HepG2 (cell line): ENCODE data around the gene CD300H. TPM values are rescaled to one million over a fixed set of nuclear protein-coding genes. Genes with fewer than 3 reads are reported as not detected.

Experiments used
- ATAC-seq: fragments of 200-7000 bp; cut with Tn5 transposase; 3 replicates; pipeline ENCODE4 v1.9.1; 2020; ENCODE audit warnings: mild to moderate bottlenecking, moderate library complexity
- BruUV-seq: library from RNA; stranded (reverse); fragments of 400-500 nt; replicated peaks from 2 replicates; lab custom pipeline; 2021; lab: Mats Ljungman, UMichigan
- CTCF ChIA-PET: fragments of 300-600 bp; formaldehyde crosslinking; extraction: SDS; loops from one replicate; lab custom pipeline; 2021; ENCODE audit warnings: low total read pairs, inconsistent platforms, low intra/inter-chr PET ratio; lab: Yijun Ruan, JAX
- POLR2A ChIA-PET: fragments of 350-600 bp; sonication (Branson Sonifier 250); formaldehyde crosslinking; loops from one replicate; lab custom pipeline; 2020; ENCODE audit warnings: antibody characterized with exemption, inconsistent platforms; lab: Yijun Ruan, JAX
- DNase-seq: peaks from one replicate; pipeline ENCODE4 v3.0.0-alpha.2; 2015; ENCODE audit warnings: low spot score
- FAIRE-seq: peaks from 3 replicates; lab custom pipeline; 2011; peaks lifted over from hg19 to GRCh38; lab: Jason Lieb, UNC
- H2AFZ ChIP-seq: one replicate; pipeline ENCODE4 v1.6.1; 2011; ENCODE audit warnings: low read length, inconsistent platforms
- H3K27ac ChIP-seq: fragments of 300-600 bp; 3 replicates; pipeline ENCODE4 v1.8.0; 2011; ENCODE audit warnings: mixed run types, mild to moderate bottlenecking, mixed read lengths, low read length, inconsistent platforms; ENCODE audit not compliant: insufficient read depth; ENCODE audit errors: extremely low read length
- H3K27me3 ChIP-seq, 2 experiments: fragments of 200-600 bp in 1 of 2; 2 replicates in 1 of 2; 3 replicates in 1 of 2; pipeline versions ENCODE4 v1.6.0 to v1.8.0; 2011; ENCODE audit warnings: low read length in 2 of 2, mild to moderate bottlenecking in 2 of 2, moderate library complexity in 2 of 2, inconsistent platforms in 1 of 2; ENCODE audit not compliant: insufficient read depth in 2 of 2, control insufficient read depth in 1 of 2
- H3K36me3 ChIP-seq, 2 experiments: fragments of 200-600 bp in 1 of 2; replicated peaks in 1 of 2; 2 replicates in 1 of 2; 3 replicates in 1 of 2; pipeline versions ENCODE4 v1.5.1 to v1.8.0; 2011; ENCODE audit warnings: low read length in 2 of 2, inconsistent platforms in 1 of 2; ENCODE audit not compliant: insufficient read depth in 2 of 2, control insufficient read depth in 1 of 2
- H3K4me1 ChIP-seq: 2 replicates; pipeline ENCODE4 v1.5.1; 2012; ENCODE audit warnings: low read length, inconsistent platforms; ENCODE audit not compliant: insufficient read depth
- H3K4me2 ChIP-seq: 2 replicates; pipeline ENCODE4 v1.6.0; 2011; ENCODE audit warnings: low read depth, low read length, inconsistent platforms
- H3K4me3 ChIP-seq, 3 experiments: fragments of 200-600 bp in 1 of 3; sonication (generic), shearing (Covaris generic) in 1 of 3; replicated peaks in 1 of 3; 2 replicates each; pipeline ENCODE4 v1.5.1; 2011 to 2016; ENCODE audit warnings: low read length in 3 of 3, inconsistent platforms in 2 of 3, low read depth in 2 of 3, mild to moderate bottlenecking in 2 of 3, control low read depth in 1 of 3, mixed read lengths in 1 of 3; ENCODE audit not compliant: insufficient read depth in 1 of 3
- H3K79me2 ChIP-seq: one replicate; pipeline ENCODE4 v1.6.1; 2011; ENCODE audit warnings: low read length, inconsistent platforms; ENCODE audit not compliant: insufficient read depth
- H3K9ac ChIP-seq: 2 replicates; pipeline ENCODE4 v1.6.0; 2011; ENCODE audit warnings: mild to moderate bottlenecking, low read depth, low read length, inconsistent platforms; ENCODE audit not compliant: insufficient read depth
- H3K9me3 ChIP-seq: 2 replicates; pipeline ENCODE4 v1.5.1; 2012; ENCODE audit warnings: mild to moderate bottlenecking, low read length
- H4K20me1 ChIP-seq: 2 replicates; pipeline ENCODE4 v1.6.0; 2011; ENCODE audit warnings: inconsistent platforms, mild to moderate bottlenecking, low read length, moderate library complexity; ENCODE audit not compliant: insufficient read depth
- ATF1 ChIP-seq: IDR thresholded peaks from 2 replicates; pipeline ENCODE4 v1.6.1; 2016; ENCODE audit warnings: mild to moderate bottlenecking, control low read depth
- KAT2B ChIP-seq: fragments of 150-350 bp; IDR thresholded peaks from 2 replicates; pipeline ENCODE4 v1.6.1; 2014; ENCODE audit warnings: low read depth, low read length, borderline replicate concordance
- LRRFIP1 ChIP-seq: sonication (generic); formaldehyde crosslinking; conservative IDR thresholded peaks from 2 replicates; pipeline ENCODE4 v1.4.0; 2020; ENCODE audit warnings: missing genetic modification reagents
- MXI1 ChIP-seq: IDR thresholded peaks from 3 replicates; pipeline ENCODE4 v1.6.1; 2012; ENCODE audit warnings: low read depth, low read length, inconsistent platforms, borderline replicate concordance
- YEATS2 ChIP-seq: sonication (generic); formaldehyde crosslinking; IDR thresholded peaks from 2 replicates; pipeline ENCODE4 v1.4.0; 2020; ENCODE audit warnings: missing genetic modification reagents, borderline replicate concordance
- ZNF235 ChIP-seq: sonication (generic); formaldehyde crosslinking; IDR thresholded peaks from 2 replicates; pipeline ENCODE4 v1.8.1; 2023; ENCODE audit warnings: mild to moderate bottlenecking, missing genetic modification reagents, borderline replicate concordance
- WGBS: methylation state at CpG from one replicate; pipeline ENCODE4 v1.1.6; 2017; ENCODE audit warnings: low lambda C conversion rate; 5-methylcytosine and 5-hydroxymethylcytosine counted together
- in situ Hi-C: cut with HindIII; loops from 2 replicates; pipeline ENCODE4 v1.10.0; 2017; ENCODE audit warnings: low pct_unique_long_range_greater_than_20kb; ENCODE audit not compliant: extremely low pct_ligation_motif_present
- intact Hi-C: fragments of 100-400 bp; cut with micrococcal nuclease; formaldehyde crosslinking; loops from one replicate; pipeline ENCODE4 v1.10.0; 2022; ENCODE audit not compliant: unreplicated experiment
- polyA plus RNA-seq, 8 experiments: library from polyadenylated mRNA; depleted of rRNA in 3 of 8; stranded (reverse) in 7 of 8; unstranded in 1 of 8; fragments of >200 nt; fragmentation: Illumina TruSeq in 4 of 8; extraction: Trizol in 4 of 8; gene quantifications; 2 replicates each; pipeline versions ENCODE4 v1.2.1 to v1.2.3, GENCODE V29; 2011 to 2016; ENCODE audit warnings: low read depth in 4 of 8, missing spikeins in 1 of 8, mixed read lengths in 1 of 8; ENCODE audit not compliant: insufficient read depth in 1 of 8
- total RNA-seq, 5 experiments: library from RNA; depleted of rRNA; stranded (reverse); fragments of >200 nt; fragmentation: Illumina TruSeq; extraction: Trizol; gene quantifications; 2 replicates each; pipeline ENCODE4 v1.2.3, GENCODE V29; 2016; ENCODE audit warnings: low read depth in 1 of 5
- TF ChIP-seq, protein P1 (sequence below): sonication (generic); formaldehyde crosslinking; conservative IDR thresholded peaks from 2 replicates; pipeline ENCODE4 v1.5.0; 2020; ENCODE audit warnings: missing genetic modification reagents
- TF ChIP-seq, protein P2 (sequence below): sonication (generic); formaldehyde crosslinking; IDR thresholded peaks from 2 replicates; pipeline ENCODE4 v1.4.0; 2020; ENCODE audit warnings: missing genetic modification reagents, borderline replicate concordance

Gene CD300H
- total and polyA plus RNA-seq, 2 of the 13 experiments (the other 11 are each of a cell fraction or from before 2014, with no cell fraction given): not detected

DNA sequence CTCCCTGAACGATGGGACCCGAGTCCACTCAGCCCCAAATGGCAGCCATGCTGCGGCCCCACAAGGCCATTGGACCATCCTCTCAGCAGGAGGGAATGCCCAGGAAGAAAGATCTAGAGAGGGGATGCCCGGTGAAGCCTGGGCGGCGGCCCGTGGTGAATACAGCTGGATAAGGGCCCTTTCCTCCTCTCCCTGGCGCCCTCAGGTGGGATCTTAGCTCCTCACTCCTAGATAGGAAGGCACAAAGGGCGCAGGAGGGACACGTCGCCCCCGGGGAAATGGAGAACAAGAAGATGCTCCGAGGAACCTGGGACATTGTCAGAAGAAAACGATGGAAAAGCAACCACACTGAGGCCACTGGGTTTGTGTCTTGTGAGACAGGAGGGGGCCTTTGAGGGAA lies 23.9 kb downstream of the CD300H start:
- Histone ChIP-seq H3K27me3 (peaks cover 33 to 97% of the 10 kb centered on the region in 2 experiments), H3K9me3 (no peaks in the 10 kb centered on the region), H3K4me2 (no peak overlapping the region), H3K4me1 (no peaks in the 10 kb centered on the region), H3K4me3 (no peak overlapping the region), H3K36me3 (no peaks in the 10 kb centered on the region), H3K79me2 (no peaks in the 10 kb centered on the region), H4K20me1 (no peaks in the 10 kb centered on the region), H3K27ac (no peak overlapping the region), H3K9ac (no peak overlapping the region), H2AFZ (no peak overlapping the region)
- intact Hi-C loops (no loop called here), in situ Hi-C loops (no loop called here)
- no peak for FAIRE-seq
- no peak for TF ChIP-seq KAT2B
- no peak for TF ChIP-seq ATF1 (CRISPR knock-in tag)
- no peak for TF ChIP-seq MXI1
- TF ChIP-seq, protein P1, sequence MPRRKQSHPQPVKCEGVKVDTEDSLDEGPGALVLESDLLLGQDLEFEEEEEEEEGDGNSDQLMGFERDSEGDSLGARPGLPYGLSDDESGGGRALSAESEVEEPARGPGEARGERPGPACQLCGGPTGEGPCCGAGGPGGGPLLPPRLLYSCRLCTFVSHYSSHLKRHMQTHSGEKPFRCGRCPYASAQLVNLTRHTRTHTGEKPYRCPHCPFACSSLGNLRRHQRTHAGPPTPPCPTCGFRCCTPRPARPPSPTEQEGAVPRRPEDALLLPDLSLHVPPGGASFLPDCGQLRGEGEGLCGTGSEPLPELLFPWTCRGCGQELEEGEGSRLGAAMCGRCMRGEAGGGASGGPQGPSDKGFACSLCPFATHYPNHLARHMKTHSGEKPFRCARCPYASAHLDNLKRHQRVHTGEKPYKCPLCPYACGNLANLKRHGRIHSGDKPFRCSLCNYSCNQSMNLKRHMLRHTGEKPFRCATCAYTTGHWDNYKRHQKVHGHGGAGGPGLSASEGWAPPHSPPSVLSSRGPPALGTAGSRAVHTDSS: no peak
- TF ChIP-seq ZNF235 (CRISPR knock-in tag): no peak
- no peak for TF ChIP-seq YEATS2 (CRISPR knock-in tag)
- TF ChIP-seq, protein P2, sequence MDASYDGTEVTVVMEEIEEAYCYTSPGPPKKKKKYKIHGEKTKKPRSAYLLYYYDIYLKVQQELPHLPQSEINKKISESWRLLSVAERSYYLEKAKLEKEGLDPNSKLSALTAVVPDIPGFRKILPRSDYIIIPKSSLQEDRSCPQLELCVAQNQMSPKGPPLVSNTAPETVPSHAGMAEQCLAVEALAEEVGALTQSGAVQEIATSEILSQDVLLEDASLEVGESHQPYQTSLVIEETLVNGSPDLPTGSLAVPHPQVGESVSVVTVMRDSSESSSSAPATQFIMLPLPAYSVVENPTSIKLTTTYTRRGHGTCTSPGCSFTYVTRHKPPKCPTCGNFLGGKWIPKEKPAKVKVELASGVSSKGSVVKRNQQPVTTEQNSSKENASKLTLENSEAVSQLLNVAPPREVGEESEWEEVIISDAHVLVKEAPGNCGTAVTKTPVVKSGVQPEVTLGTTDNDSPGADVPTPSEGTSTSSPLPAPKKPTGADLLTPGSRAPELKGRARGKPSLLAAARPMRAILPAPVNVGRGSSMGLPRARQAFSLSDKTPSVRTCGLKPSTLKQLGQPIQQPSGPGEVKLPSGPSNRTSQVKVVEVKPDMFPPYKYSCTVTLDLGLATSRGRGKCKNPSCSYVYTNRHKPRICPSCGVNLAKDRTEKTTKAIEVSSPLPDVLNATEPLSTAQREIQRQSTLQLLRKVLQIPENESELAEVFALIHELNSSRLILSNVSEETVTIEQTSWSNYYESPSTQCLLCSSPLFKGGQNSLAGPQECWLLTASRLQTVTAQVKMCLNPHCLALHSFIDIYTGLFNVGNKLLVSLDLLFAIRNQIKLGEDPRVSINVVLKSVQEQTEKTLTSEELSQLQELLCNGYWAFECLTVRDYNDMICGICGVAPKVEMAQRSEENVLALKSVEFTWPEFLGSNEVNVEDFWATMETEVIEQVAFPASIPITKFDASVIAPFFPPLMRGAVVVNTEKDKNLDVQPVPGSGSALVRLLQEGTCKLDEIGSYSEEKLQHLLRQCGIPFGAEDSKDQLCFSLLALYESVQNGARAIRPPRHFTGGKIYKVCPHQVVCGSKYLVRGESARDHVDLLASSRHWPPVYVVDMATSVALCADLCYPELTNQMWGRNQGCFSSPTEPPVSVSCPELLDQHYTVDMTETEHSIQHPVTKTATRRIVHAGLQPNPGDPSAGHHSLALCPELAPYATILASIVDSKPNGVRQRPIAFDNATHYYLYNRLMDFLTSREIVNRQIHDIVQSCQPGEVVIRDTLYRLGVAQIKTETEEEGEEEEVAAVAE: no peak
- TF ChIP-seq LRRFIP1 (CRISPR knock-in tag): no peak
- no peak for DNase-seq
- WGBS: 3% methylated on average over 14 of the region's 14 CpGs
- POLR2A ChIA-PET: no interaction called here
- CTCF ChIA-PET: no interaction called here
- no TSS peak for BruUV-seq
- no peak for ATAC-seq
